Measurements from ENCODE around the gene WWC2.

WWC2 gene

DNA sequence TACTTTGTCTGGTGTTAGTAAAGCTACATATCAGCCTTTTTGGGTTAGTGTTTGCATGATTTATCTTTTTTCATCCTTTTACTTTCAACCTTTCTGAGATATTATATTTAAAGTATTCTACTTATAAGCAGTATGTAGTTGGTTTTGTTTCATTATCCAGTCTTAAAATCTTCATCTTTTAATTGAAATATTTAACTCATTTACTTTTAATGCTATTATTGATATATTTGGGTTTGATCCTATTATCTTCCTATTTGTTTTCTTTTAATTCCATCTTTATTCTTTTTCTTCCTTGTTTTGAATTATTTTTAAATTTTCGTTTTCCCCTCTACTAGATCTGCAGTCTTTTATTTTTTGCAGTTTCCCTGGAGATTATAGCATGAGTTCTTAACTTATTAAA, 177.0 kb downstream of the WWC2 start:
- POLR2A ChIA-PET (ENCODE audit: low non-redundant PET), result no interaction called here
- TF ChIP-seq CTCF (conservative IDR thresholded peaks at IDR 0.05; ENCODE audit: low read depth), result no peak

GRCh38 chr4:183284258-183284785, 185.3 kb downstream of the WWC2 start:
- no peak for DNase-seq (ENCODE audit: low spot score)
- CTCF ChIA-PET, result interaction anchor here (1.1 kb wide), 1 partner anchor 22 kb away, joined by 3 read pairs; no protein-coding TSS in a partner anchor
- TF ChIP-seq CTCF (conservative IDR thresholded peaks at IDR 0.05; ENCODE audit: low read depth), result no peak
- POLR2A ChIA-PET (ENCODE audit: low non-redundant PET), result no interaction called here
- H3K27ac ChIP-seq, result no peak overlapping the region

More for the DNA sequence above, 177.0 kb downstream of the WWC2 start:
- DNase-seq (ENCODE audit: low spot score), result no peak
- CTCF ChIA-PET, result no interaction called here
- no peak overlapping the region for H3K27ac ChIP-seq

DNA sequence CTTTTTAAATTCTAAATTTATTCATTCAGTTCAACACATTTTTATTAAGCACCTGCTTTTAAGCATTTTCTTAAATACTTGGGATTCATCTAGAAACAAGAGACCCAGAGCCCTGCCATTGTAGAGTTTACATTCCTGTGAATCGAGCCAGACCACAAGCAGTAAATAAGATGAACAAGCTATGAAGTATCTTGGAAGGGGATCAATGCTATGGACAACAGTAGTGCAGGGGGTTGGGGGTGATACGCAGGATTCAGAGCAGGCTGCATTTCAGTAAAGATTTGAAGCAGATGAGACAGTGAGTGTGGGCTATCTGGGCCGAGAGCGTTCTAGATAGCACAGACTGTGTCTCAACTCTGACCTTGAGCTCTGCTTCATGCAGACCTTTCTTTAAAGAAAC, 185.9 kb downstream of the WWC2 start:
- DNase-seq (ENCODE audit: low spot score), result no peak
- CTCF ChIA-PET, result interaction anchor here (1.1 kb wide), 1 partner anchor 23 kb away, joined by 3 read pairs; no protein-coding TSS in a partner anchor
- POLR2A ChIA-PET (ENCODE audit: low non-redundant PET), result no interaction called here
- H3K27ac ChIP-seq, result no peak overlapping the region
- no peak for TF ChIP-seq CTCF (conservative IDR thresholded peaks at IDR 0.05; ENCODE audit: low read depth)

- DNase-seq (ENCODE audit: low spot score), result no peak
- TF ChIP-seq CTCF (conservative IDR thresholded peaks at IDR 0.05; ENCODE audit: low read depth), result no peak
- CTCF ChIA-PET, result no interaction called here
- no peak overlapping the region for H3K27ac ChIP-seq
- POLR2A ChIA-PET (ENCODE audit: low non-redundant PET), result no interaction called here
Observed at GRCh38 chr4:183285886-183286285, 186.8 kb downstream of the WWC2 start.

- ChIA-PET CTCF (no interaction called here), POLR2A (ENCODE audit: low non-redundant PET) (no interaction called here)
- TF ChIP-seq CTCF (conservative IDR thresholded peaks at IDR 0.05; ENCODE audit: low read depth), result no peak
- H3K27ac ChIP-seq, result no peak overlapping the region
- no peak for DNase-seq (ENCODE audit: low spot score)
Observed at GRCh38 chr4:183286590-183287308, 187.7 kb downstream of the WWC2 start.

DNA sequence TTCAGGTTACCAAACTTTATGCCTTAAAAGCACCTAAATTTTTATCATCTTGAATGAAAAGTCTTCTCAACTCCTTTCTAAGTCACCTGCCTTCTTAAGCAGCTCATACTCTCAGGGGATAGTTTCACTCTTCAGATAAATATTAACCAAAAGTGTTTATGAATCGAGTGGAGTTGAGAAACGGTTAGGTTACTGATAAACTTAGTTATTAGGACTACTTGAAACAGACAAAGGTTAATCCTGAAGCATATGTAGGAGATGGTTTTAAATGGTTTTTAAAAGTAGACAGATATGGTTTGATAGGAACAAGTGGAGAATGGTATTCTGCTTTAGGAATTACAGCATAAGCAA, 188.2 kb downstream of the WWC2 start:
- no peak overlapping the region for H3K27ac ChIP-seq
- no peak for DNase-seq (ENCODE audit: low spot score)
- POLR2A ChIA-PET (ENCODE audit: low non-redundant PET), result no interaction called here
- no peak for TF ChIP-seq CTCF (conservative IDR thresholded peaks at IDR 0.05; ENCODE audit: low read depth)
- CTCF ChIA-PET, result no interaction called here
